ENCODE data around the gene NCF1.
"Not testable (repeated sequence)": the region's sequence is repeated elsewhere in the genome, so short reads cannot be mapped to it uniquely, and the experiment has no call there.

NCF1 gene

DNA sequence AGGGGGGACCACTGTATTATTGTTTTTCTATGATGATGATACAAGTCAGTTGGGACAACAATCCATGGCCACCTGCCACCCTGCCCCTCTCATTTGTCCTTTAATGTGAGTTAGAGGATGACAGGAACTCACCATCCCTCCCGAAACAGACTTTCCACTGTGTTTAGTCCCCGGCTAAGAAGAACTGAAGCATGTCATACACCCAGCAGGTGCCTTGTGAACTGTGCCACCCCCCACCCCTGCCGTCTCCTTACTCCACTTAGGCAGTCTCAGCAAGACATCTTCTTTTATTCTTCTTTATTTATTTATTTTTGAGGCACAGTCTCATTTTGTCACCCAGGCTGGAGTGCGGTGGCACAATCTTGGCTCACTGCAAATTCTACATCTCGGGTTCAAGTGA lies 47.4 kb downstream of the NCF1 start:
- not testable (repeated sequence) for H3K9me3 Mint-ChIP-seq; H3K4me3 Mint-ChIP-seq; H3K36me3 Mint-ChIP-seq (ENCODE audit: low read depth); H3K4me1 Mint-ChIP-seq; H3K27me3 Mint-ChIP-seq (ENCODE audit: low read depth); H3K27ac Mint-ChIP-seq

DNA sequence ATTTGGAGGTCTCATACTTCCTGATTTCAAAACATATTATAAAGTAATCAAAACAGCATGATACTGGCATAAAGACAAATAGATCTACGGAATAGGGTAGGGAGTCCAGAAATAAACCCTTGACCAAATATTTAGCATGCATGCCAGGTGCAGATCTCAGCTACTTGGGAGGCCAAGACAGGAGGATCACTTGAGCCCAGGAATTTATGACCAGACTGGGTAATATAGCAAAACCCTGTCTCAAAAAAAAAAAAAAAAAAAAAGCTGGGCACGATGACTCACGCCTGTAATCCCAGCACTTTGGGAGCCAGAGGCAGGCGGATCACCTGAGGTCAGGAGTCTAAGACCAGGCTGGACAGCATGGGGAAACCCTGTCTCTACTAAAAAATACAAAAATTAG lies 56.1 kb downstream of the NCF1 start:
- H3K27ac Mint-ChIP-seq; H3K27me3 Mint-ChIP-seq (ENCODE audit: low read depth); H3K4me3 Mint-ChIP-seq; H3K9me3 Mint-ChIP-seq; H3K4me1 Mint-ChIP-seq; H3K36me3 Mint-ChIP-seq (ENCODE audit: low read depth): not testable (repeated sequence)

DNA sequence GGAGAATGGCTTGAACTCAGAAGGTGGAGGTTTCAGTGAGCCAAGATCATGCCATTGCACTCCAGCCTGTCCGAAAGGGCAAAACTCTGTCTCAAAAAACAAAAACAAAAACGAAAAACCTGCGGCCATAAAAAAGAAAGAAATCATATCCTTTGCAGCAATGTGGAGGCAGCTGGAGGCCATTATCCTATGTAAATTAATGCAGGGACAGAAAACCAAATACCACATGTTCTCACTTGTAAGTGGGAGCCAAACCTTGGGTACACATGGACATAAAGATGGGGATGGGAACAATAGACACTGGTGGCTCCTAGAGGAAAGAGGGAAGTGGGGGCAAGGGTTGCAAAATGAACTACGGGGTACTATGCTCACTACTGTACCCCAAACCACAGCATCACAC lies 56.6 kb downstream of the NCF1 start:
- H3K27ac Mint-ChIP-seq; H3K9me3 Mint-ChIP-seq; H3K4me3 Mint-ChIP-seq; H3K27me3 Mint-ChIP-seq (ENCODE audit: low read depth); H3K36me3 Mint-ChIP-seq (ENCODE audit: low read depth); H3K4me1 Mint-ChIP-seq: not testable (repeated sequence)
